ENCODE results near the gene ANKAR.
"Not testable (repeated sequence)": the region's sequence is repeated elsewhere in the genome, so short reads cannot be mapped to it uniquely, and the experiment has no call there.

ANKAR gene

DNA sequence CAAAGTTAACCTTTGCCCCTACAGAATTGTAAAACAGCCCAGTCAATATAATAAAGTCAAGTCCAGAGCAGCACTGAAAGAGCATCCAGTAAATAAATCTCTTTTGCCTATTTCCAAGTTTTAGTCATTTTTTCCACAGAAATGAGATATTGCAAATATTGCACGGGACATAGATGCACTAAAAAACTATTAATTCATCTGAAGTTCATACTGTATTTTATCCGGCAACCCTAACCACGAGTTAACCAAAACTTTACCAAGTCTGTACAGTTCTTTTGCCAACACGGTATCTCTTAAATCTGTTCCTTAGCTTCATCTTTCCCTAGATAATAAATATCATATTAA is 13.7 kb upstream of the ANKAR start:
- TF ChIP-seq, protein P1, sequence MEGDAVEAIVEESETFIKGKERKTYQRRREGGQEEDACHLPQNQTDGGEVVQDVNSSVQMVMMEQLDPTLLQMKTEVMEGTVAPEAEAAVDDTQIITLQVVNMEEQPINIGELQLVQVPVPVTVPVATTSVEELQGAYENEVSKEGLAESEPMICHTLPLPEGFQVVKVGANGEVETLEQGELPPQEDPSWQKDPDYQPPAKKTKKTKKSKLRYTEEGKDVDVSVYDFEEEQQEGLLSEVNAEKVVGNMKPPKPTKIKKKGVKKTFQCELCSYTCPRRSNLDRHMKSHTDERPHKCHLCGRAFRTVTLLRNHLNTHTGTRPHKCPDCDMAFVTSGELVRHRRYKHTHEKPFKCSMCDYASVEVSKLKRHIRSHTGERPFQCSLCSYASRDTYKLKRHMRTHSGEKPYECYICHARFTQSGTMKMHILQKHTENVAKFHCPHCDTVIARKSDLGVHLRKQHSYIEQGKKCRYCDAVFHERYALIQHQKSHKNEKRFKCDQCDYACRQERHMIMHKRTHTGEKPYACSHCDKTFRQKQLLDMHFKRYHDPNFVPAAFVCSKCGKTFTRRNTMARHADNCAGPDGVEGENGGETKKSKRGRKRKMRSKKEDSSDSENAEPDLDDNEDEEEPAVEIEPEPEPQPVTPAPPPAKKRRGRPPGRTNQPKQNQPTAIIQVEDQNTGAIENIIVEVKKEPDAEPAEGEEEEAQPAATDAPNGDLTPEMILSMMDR (IDR thresholded peaks at IDR 0.05; ENCODE audit: low read depth, low read length, missing control alignments): no peak
- no peak for DNase-seq (ENCODE audit: low read depth)
- H3K4me3 ChIP-seq (ENCODE audit: low read depth, low read length): no peak overlapping the region

GRCh38 chr2:189661148-189661956 is 13.1 kb upstream of the ANKAR start, which contains the start of gene ASNSD1:
TSS of gene ASNSD1 (plus strand) at chr2:189661459. CDS start at chr2:189666133, 4,674 bp downstream.
- peak; percentile 99 for DNase-seq (ENCODE audit: low read depth)
- TF ChIP-seq, protein P1 (IDR thresholded peaks at IDR 0.05; ENCODE audit: low read depth, low read length, missing control alignments): peak; percentile 81
- H3K4me3 ChIP-seq (ENCODE audit: low read depth, low read length): peak within 1 kb of the TSS; percentile 92

DNA sequence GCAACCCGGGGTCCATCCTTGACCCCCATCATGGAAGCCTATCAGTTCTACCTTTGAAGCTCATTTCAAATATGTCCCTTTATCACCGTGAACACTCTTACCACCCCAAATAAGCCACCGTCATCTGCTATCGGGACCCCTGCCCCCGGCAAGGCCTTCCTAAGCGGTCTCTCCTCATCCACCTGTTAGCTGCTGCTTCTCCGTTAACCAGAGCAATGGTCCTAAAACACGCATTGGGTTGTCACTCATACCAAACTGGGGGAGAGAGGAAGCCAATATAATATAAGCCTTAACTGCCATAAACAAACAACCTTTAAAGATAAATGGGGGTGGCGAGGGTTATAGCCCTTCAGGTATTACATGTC is 12.5 kb upstream of the ANKAR start:
- H3K4me3 ChIP-seq (ENCODE audit: low read depth, low read length): peak overlapping the region; percentile 92
- no peak for DNase-seq (ENCODE audit: low read depth)
- TF ChIP-seq, protein P1 (IDR thresholded peaks at IDR 0.05; ENCODE audit: low read depth, low read length, missing control alignments): no peak

DNA sequence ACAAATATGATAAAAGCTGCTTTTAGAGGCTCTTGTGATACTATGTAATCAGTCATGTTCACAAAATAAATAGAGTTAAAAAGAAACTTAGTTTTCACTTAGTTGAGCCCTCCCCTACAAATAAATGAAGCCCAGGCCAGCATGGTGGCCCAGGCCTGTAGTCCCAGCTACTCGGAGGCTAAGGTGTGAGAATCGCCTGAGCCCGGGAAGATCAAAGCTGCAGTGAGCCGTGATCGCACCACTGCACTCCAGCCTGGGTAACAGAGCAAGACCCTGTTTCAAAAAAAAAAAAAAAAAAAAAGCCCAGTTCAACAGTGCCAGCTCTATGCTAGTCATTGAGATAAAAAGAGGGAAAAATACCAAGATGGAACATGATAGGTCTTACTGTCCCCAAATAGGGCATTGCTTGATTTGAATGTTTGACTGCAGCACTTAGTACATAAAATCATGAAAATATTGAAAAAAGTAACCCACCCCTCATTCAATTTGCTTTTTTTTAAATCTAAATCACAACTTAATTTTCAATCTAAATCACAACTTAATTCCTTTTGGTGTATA is 11.7 kb upstream of the ANKAR start:
- TF ChIP-seq, protein P1 (IDR thresholded peaks at IDR 0.05; ENCODE audit: low read depth, low read length, missing control alignments): no peak
- peak overlapping the region; percentile 92 for H3K4me3 ChIP-seq (ENCODE audit: low read depth, low read length)
- DNase-seq (ENCODE audit: low read depth): no peak

- H3K4me3 ChIP-seq (ENCODE audit: low read depth, low read length); DNase-seq (ENCODE audit: low read depth): not testable (repeated sequence)
Observed at GRCh38 chr2:189663319-189663718, 11.2 kb upstream of the ANKAR start.

- no peak for DNase-seq (ENCODE audit: low read depth)
- H3K4me3 ChIP-seq (ENCODE audit: low read depth, low read length): no peak overlapping the region
- TF ChIP-seq, protein P1 (IDR thresholded peaks at IDR 0.05; ENCODE audit: low read depth, low read length, missing control alignments): no peak
Observed at GRCh38 chr2:189669913-189670312, 4.6 kb upstream of the ANKAR start.

DNA sequence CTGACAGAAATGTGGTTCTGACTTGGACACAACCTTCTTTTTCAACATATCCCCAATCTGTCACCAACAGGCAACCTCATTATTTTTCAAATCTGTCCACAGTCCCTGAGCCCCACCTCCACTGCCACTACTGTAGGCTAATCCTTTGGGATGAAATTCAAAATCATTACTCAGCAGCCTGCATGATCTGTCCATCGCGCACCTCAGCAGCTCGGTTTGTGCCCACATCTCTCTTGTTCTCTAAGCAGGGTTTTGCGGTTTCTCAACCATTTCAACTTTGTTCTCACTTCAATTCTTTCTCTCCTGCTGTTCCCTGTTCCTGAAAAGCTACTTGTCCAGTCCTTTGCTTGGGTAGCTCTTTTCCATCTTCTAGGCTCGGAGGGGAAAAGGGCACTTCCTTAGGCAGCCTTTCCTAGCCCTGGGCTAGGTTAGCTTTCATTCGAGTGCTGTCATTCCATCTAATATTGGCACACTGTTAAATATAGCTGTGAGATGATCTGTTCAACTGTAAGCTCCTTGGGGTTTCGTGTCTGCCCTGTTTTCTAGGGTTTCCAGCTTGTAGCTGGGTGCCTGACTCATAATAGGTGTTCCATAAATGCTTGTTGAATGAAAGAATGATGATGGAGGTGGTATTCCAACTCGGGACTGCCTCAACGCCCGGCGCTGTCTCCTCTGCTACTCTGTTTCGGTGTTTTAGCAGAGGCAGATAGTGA is 653 bp upstream of the ANKAR start:
- TF ChIP-seq, protein P1 (IDR thresholded peaks at IDR 0.05; ENCODE audit: low read depth, low read length, missing control alignments): no peak
- peak overlapping the region; percentile 69 for H3K4me3 ChIP-seq (ENCODE audit: low read depth, low read length)
- DNase-seq (ENCODE audit: low read depth): no peak

Data from GM12864 (cell line).